GM18508 (cell line): ENCODE data around the gene CAMTA1.

Source experiments
- ATAC-seq: cut with Tn5 transposase; IDR thresholded peaks from one replicate; pipeline ENCODE4 v1.9.1; 2021; ENCODE audit warnings: moderate number of reproducible peaks; ENCODE audit not compliant: insufficient read depth, unreplicated experiment

The CAMTA1 gene

GRCh38 chr1:7045897-7046296 is 260.6 kb downstream of the CAMTA1 start:
- no peak for ATAC-seq

- no peak for ATAC-seq
These were observed 261.1 kb downstream of the CAMTA1 start for GRCh38 chr1:7046314-7046713.

- no peak for ATAC-seq
These were observed 261.6 kb downstream of the CAMTA1 start for GRCh38 chr1:7046891-7047290.

- no peak for ATAC-seq
These were observed 262.6 kb downstream of the CAMTA1 start for GRCh38 chr1:7047866-7048265.

GRCh38 chr1:7048395-7048794 is 263.1 kb downstream of the CAMTA1 start:
- no peak for ATAC-seq

- ATAC-seq = no peak
These were observed 264.8 kb downstream of the CAMTA1 start for GRCh38 chr1:7049913-7050625.

GRCh38 chr1:7050751-7051665 is 265.8 kb downstream of the CAMTA1 start:
- no peak for ATAC-seq

- no peak for ATAC-seq
These were observed 267.4 kb downstream of the CAMTA1 start for GRCh38 chr1:7052701-7053100.

- no peak for ATAC-seq
These were observed 275.5 kb downstream of the CAMTA1 start for GRCh38 chr1:7060745-7061144.

GRCh38 chr1:7062346-7063061 is 277.2 kb downstream of the CAMTA1 start:
- ATAC-seq = no peak

GRCh38 chr1:7063981-7064380 is 278.7 kb downstream of the CAMTA1 start:
- no peak for ATAC-seq

GRCh38 chr1:7068552-7068951 is 283.3 kb downstream of the CAMTA1 start:
- no peak for ATAC-seq

- ATAC-seq = no peak
These were observed 284.7 kb downstream of the CAMTA1 start for GRCh38 chr1:7069931-7070330.

GRCh38 chr1:7070389-7071029 is 285.3 kb downstream of the CAMTA1 start:
- no peak for ATAC-seq

- ATAC-seq = no peak
These were observed 290.9 kb downstream of the CAMTA1 start for GRCh38 chr1:7076117-7076516.

GRCh38 chr1:7076572-7076971 is 291.3 kb downstream of the CAMTA1 start:
- ATAC-seq = no peak

- no peak for ATAC-seq
These were observed 291.9 kb downstream of the CAMTA1 start for GRCh38 chr1:7077136-7077535.

GRCh38 chr1:7077970-7078369 is 292.7 kb downstream of the CAMTA1 start:
- no peak for ATAC-seq

- no peak for ATAC-seq
These were observed 294.4 kb downstream of the CAMTA1 start for GRCh38 chr1:7079637-7080036.

- no peak for ATAC-seq
These were observed 299.1 kb downstream of the CAMTA1 start for GRCh38 chr1:7084232-7084894.
